ENCODE measurements around the gene NTM.
"Not testable (repeated sequence)": the region's sequence is repeated elsewhere in the genome, so short reads cannot be mapped to it uniquely, and the experiment has no call there.

The NTM gene

DNA sequence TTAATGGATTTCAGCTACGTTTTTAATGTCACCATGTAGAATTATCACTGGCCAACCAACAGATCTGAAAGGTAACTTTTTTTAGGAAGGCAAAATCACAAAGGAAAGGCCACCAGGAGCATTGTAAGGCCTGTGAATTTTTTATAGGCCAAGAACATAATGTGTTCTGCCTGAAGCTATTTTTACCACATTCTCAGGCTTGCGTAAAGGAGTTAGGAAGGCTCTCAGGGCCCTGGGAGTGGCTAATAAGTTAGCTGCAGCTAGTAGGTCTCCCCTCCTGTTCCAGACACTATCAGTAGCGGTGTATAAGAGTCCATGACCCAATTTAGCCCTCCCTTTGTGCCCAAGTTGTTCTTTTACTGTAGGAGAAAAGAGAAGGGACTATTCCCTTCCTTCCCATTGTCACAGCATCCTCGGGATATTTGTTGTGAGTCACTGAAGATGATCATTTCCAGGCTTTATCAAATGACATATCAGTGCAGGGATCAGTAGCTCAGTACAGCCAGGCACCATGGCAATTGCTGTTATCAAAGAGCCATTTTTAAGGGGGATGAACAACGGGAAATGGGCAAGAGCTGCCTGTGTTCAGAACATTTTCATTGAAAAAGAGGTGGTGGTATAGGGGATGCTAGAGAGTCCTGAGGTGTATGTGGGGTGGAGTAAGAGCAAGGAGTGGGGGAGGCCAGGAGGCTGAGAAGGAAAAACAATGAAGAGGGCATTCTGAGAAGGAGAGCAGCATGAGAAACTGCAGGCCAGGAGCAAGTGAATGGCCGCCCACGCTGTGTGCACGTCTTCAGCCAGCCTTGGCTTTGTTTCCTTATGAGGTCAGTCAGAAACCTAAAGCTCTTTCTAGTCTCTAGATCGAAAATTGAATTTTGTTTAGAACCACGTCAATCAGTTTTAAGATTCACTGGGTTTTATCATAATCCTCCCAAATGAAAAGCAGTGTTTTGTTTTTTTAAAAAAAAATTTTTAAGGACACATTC, 940.3 kb downstream of the NTM start:
- no peak for DNase-seq

DNA sequence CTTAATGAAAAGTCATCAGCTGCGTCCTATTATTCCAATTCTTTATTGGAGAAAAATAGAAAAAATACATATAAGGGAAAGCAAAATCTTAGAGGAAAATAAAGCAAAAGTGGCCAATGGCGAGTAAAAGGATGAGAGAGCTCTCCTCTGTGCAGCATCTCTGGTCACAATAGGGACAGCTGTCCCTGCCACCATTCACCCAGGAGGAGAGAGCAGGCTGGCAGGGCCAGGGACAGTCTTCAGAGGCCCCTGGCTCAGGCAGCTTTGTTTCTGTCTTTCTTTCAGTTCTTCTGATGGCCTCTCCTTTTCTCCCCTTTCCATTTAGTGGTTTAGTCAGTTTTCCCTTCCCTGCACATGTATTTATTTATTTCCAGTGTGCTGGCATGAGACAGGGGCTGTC, 941.3 kb downstream of the NTM start:
- no peak for DNase-seq

DNA sequence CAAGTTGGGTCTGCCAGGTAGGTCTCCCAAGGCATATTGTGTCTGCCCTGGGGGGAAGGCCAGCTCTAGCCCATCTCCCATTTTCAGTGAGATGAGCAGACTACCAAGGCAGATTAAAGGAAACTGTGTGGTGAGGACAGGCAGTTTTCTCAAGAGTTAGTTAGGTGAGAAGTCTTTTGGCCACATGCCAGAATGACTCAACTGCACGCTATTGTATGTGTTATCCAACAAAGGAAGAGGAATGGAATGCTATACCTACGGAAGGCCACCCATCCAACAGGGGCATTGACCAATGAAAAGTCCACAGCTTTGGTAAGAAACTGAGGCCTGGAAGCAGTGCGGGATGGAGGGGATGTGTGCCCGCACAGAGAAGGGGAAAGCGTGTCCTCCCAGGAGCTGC, 941.7 kb downstream of the NTM start:
- no peak for DNase-seq

DNA sequence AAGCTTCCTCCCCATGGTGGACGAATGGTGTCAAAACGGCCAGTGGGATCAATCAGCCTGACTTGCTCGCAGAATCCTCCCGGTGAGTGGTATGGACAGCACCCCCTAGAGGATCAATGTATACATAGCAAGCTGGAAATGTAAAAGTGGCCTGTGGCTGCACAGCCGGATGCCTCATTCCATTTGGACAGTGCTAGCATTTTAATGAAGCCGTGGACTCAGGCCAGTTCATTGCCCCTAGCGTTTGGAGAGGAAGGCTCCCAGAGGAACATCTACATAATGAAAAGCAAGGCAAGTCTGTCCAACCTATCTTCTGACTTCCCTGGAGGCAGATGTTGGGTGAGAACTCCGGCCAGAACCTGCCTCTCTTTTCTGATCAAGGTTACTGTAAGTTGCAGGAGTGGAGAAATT, 942.3 kb downstream of the NTM start:
- no peak for DNase-seq

DNA sequence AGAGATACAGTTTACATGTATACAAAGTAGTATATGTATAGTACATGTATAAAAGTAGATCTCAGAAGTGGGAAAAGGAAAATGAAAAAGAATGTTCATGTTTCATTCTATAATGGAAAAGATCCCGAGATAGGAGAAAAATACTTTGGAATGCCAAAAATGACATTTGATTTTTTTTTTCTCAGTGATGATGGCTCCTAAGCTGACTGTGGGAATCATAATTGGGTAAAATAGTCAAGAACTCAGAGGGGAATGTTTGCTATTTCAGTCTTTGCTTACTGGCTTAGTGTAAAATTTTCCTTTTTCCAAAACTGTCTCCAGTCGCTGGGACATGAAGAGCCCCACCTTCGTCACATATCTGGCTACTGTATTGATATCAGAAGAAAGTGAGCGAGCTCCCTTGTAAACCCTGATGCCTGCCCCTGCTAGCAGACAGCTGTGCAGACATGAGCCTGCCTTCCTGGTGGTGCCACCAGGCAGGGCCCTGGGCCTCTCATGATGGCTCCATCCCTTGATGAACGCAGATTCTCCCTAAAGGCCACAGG, 944.6 kb downstream of the NTM start:
- no peak for DNase-seq

- DNase-seq = no peak
Observed at GRCh38 chr11:132315696-132316095, 945.3 kb downstream of the NTM start.

- DNase-seq = no peak
Observed at GRCh38 chr11:132318421-132319157, 948.2 kb downstream of the NTM start.

DNA sequence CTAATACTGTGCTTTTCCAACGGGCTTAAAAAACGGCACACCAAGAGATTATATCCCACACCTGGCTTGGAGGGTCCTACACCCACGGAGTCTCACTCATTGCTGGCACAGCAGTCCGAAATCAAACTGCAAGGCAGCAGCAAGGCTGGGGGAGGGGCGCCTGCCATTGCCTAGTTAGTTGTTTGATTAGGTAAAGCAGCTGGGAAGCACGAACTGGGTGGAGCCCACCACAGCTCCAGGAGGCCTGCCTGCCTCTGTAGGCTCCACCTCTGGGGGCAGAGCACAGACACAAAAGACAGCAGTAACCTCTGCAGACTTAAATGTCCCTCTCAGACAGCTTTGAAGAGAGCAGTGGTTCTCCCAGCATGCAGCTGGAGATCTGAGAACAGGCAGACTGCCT, 949.0 kb downstream of the NTM start:
- not testable (repeated sequence) for DNase-seq

- no peak for DNase-seq
Observed at GRCh38 chr11:132330515-132330914, 960.1 kb downstream of the NTM start.

DNA sequence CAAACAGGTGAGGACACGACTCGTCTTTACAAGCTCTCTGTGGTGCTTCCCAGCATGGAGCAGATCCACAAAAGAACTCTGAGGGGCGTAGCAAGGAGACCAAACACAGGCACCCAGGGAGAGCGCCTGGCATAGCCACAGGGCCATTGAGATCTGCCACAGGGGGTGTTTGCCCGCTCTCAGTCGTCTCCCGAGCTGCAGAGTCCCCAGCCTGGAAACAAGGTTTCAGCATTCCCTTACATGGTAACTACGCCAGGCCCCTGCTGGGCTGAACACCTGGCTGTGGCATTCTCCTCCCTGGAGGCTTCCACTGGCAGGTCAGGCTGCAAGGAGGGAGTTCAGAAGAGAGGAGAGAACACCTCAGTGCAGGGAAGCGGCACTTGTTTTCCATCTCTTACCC, 962.1 kb downstream of the NTM start:
- no peak for DNase-seq

- DNase-seq = no peak
Observed at GRCh38 chr11:132334769-132335280, 964.4 kb downstream of the NTM start.

GRCh38 chr11:132335311-132335710, 964.9 kb downstream of the NTM start:
- DNase-seq = no peak

GRCh38 chr11:132336781-132337535, 966.5 kb downstream of the NTM start:
- no peak for DNase-seq

- DNase-seq = no peak
Observed at GRCh38 chr11:132337819-132338416, 967.5 kb downstream of the NTM start.

- no peak for DNase-seq
Observed at GRCh38 chr11:132342408-132342807, 972.0 kb downstream of the NTM start.

GRCh38 chr11:132343445-132344175, 973.2 kb downstream of the NTM start:
- DNase-seq = no peak

- DNase-seq = no peak
Observed at GRCh38 chr11:132346558-132347148, 976.2 kb downstream of the NTM start.

DNA sequence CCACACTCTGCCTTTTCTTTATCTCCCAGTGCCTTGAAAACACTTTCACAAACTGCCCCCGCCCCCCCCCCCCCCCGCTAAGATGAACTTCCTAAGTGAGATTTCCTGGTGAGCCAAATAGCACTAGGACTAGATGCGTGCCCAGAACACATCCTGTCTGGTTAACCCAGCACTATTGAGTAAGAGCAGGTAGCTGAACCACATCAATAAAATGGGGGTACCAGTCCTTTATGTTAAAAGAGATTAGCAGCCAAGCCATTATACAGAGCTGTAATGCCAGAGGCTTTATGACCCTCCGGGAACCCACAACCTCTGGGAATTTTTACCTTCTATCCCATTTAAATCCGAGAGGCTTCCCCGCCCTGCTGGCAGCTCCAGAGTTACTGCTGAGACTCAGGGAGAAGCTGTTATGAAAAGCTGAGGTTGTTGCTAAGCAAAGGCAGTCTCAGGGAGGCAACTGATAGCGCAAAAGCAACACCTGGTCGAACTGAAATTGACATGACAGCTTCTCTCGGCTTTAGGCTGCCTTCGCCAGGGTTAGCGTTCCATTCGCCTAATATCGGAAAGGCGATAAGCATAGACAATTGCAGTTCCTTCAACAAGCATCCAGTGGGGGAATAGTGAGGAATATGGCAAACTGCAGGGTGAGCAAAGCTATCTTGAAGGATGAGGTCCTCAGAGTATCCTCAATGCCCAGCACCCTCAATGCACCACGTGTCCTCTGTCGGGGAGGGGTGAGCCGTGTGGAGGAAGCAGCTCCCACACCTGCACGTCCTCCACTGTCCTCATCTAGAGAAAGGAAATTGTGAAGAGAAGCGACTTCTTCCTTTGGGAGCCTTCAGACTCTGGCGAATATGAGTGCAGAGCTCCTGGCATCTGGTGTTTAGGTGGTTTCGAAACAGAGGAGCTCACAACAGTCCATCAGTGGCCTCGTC, 977.0 kb downstream of the NTM start:
- DNase-seq = no peak

- DNase-seq = no peak
Observed at GRCh38 chr11:132349811-132350733, 979.7 kb downstream of the NTM start.
